CD14-positive monocyte (primary cell): ENCODE results near the gene SIMC1. TPM values are rescaled to one million over a fixed set of nuclear protein-coding genes. Genes with fewer than 3 reads are reported as not detected.
"Not testable (repeated sequence)": the region's sequence is repeated elsewhere in the genome, so short reads cannot be mapped to it uniquely, and the experiment has no call there.

Experiments
- DNase-seq, 3 donors: peaks; one replicate each; pipeline ENCODE4 v3.0.0-alpha.2; 2011 to 2022
- H2AFZ ChIP-seq: 2 replicates; pipeline ENCODE4 v1.6.0; 2012; ENCODE audit warnings: mild to moderate bottlenecking, low read depth, low read length, inconsistent platforms; ENCODE audit not compliant: insufficient read depth, poor library complexity, severe bottlenecking
- H3K27ac ChIP-seq, 2 donors: 1 replicate in 1 of 2; 2 replicates in 1 of 2; pipeline ENCODE4 v1.5.1; 2012 to 2013; ENCODE audit warnings: low read length in 2 of 2, control low read depth in 1 of 2, inconsistent platforms in 1 of 2, low read depth in 1 of 2, mild to moderate bottlenecking in 1 of 2
- H3K27me3 ChIP-seq, 2 donors: one replicate each; pipeline versions ENCODE4 v1.6.0 to v1.6.1; 2011 to 2013; ENCODE audit warnings: low read length in 2 of 2; ENCODE audit not compliant: control insufficient read depth in 2 of 2, insufficient read depth in 2 of 2
- H3K36me3 ChIP-seq, 2 donors: replicated peaks in 1 of 2; 1 replicate in 1 of 2; 2 replicates in 1 of 2; pipeline versions ENCODE4 v1.5.1 to v1.6.1; 2012 to 2013; ENCODE audit warnings: low read length in 2 of 2, control low read depth in 1 of 2, inconsistent platforms in 1 of 2, mild to moderate bottlenecking in 1 of 2; ENCODE audit not compliant: insufficient read depth in 2 of 2, control insufficient read depth in 1 of 2
- H3K4me1 ChIP-seq, 2 donors: 1 replicate in 1 of 2; 2 replicates in 1 of 2; pipeline versions ENCODE4 v1.5.1 to v1.6.1; 2012 to 2013; ENCODE audit warnings: low read length in 2 of 2, control low read depth in 1 of 2, inconsistent platforms in 1 of 2, mild to moderate bottlenecking in 1 of 2, moderate library complexity in 1 of 2; ENCODE audit not compliant: insufficient read depth in 2 of 2, control insufficient read depth in 1 of 2
- H3K4me2 ChIP-seq: replicated peaks from 2 replicates; pipeline ENCODE3; 2012; ENCODE audit warnings: low read length, moderate library complexity, mild to moderate bottlenecking; ENCODE audit not compliant: poor library complexity, severe bottlenecking; ENCODE audit errors: extremely low read depth
- H3K4me3 ChIP-seq, 3 experiments: fragments of 200-600 bp in 1 of 3; sonication (generic) in 1 of 3; replicated peaks in 1 of 3; 1 replicate in 2 of 3; 2 replicates in 1 of 3; pipeline ENCODE4 v1.5.1; 2011 to 2013; ENCODE audit warnings: low read length in 3 of 3, mild to moderate bottlenecking in 3 of 3, control low read depth in 2 of 3, low read depth in 2 of 3, inconsistent platforms in 1 of 3, moderate library complexity in 1 of 3
- H3K79me2 ChIP-seq: 2 replicates; pipeline ENCODE4 v1.6.0; 2012; ENCODE audit warnings: mild to moderate bottlenecking, control low read depth, inconsistent platforms, low read length, moderate library complexity; ENCODE audit not compliant: insufficient read depth
- H3K9ac ChIP-seq: 2 replicates; pipeline ENCODE4 v1.6.0; 2017; ENCODE audit warnings: low read length, mild to moderate bottlenecking; ENCODE audit not compliant: insufficient read depth, poor library complexity, severe bottlenecking
- H3K9me3 ChIP-seq, 2 donors: replicated peaks in 1 of 2; 1 replicate in 1 of 2; 2 replicates in 1 of 2; pipeline versions ENCODE4 v1.5.1 to v1.6.1; 2012 to 2013; ENCODE audit warnings: low read length in 2 of 2, control low read depth in 1 of 2; ENCODE audit not compliant: control insufficient read depth in 1 of 2, insufficient read depth in 1 of 2
- H4K20me1 ChIP-seq: 2 replicates; pipeline ENCODE4 v1.6.0; 2012; ENCODE audit warnings: mild to moderate bottlenecking, low read length, control low read depth, moderate library complexity; ENCODE audit not compliant: insufficient read depth
- H3K27ac Mint-ChIP-seq, 7 donors: one replicate each; pipeline ENCODE4 v1.8.0; 2020; ENCODE audit warnings: mild to moderate bottlenecking in 7 of 7, mixed read lengths in 7 of 7, moderate library complexity in 6 of 7, inconsistent platforms in 2 of 7
- H3K27me3 Mint-ChIP-seq, 3 donors: one replicate each; pipeline ENCODE4 v1.8.0; 2021 to 2022; ENCODE audit warnings: low read depth in 3 of 3, mild to moderate bottlenecking in 3 of 3, mixed read lengths in 3 of 3, moderate library complexity in 3 of 3, inconsistent platforms in 1 of 3
- H3K36me3 Mint-ChIP-seq, 2 donors: one replicate each; pipeline ENCODE4 v1.8.0; 2020; ENCODE audit warnings: mixed read lengths in 2 of 2, inconsistent platforms in 1 of 2, mild to moderate bottlenecking in 1 of 2
- H3K4me1 Mint-ChIP-seq: one replicate; pipeline ENCODE4 v1.8.0; 2020; ENCODE audit warnings: mild to moderate bottlenecking, mixed read lengths
- H3K4me3 Mint-ChIP-seq, 2 donors: one replicate each; pipeline ENCODE4 v1.8.0; 2020; ENCODE audit warnings: mild to moderate bottlenecking in 2 of 2, mixed read lengths in 2 of 2, moderate library complexity in 1 of 2
- H3K9me3 Mint-ChIP-seq, 7 donors: one replicate each; pipeline ENCODE4 v1.8.0; 2020 to 2022; ENCODE audit warnings: mixed read lengths in 7 of 7, mild to moderate bottlenecking in 6 of 7, moderate library complexity in 6 of 7, inconsistent platforms in 2 of 7
- CTCF ChIP-seq: fragments of 200-600 bp; IDR thresholded peaks from one replicate; pipeline ENCODE4 v1.8.0; 2022; ENCODE audit warnings: antibody characterized with exemption, mild to moderate bottlenecking
- WGBS: methylation state at CpG from one replicate; pipeline ENCODE4 v1.1.5; 2013; ENCODE audit warnings: missing lambda C conversion rate; ENCODE audit not compliant: insufficient coverage; 5-methylcytosine and 5-hydroxymethylcytosine counted together
- intact Hi-C, 2 donors: fragments of 100-400 bp; cut with micrococcal nuclease; formaldehyde crosslinking; loops; one replicate each; pipeline versions ENCODE4 v1.15.0 to v1.15.1; 2023
- polyA plus RNA-seq, 3 donors: library from polyadenylated mRNA; depleted of rRNA in 1 of 3; unstranded in 2 of 3; stranded (reverse) in 1 of 3; fragments of 300-500 nt in 2 of 3; fragments of >200 nt in 1 of 3; fragmentation: Illumina TruSeq in 2 of 3; gene quantifications; 1 replicate in 2 of 3; 2 replicates in 1 of 3; pipeline ENCODE4 v1.2.3, GENCODE V29; 2012 to 2021

Gene SIMC1
- polyA plus RNA-seq, 3 donors, result 2.3 to 8.4 (median 3.7) TPM

- Mint-ChIP-seq H3K9me3 (peaks cover 0 to 4% (median 2%) of the 10 kb centered on the region in 7 donors), H3K36me3 (no peaks in the 10 kb centered on the region), H3K27ac (no peak overlapping the region), H3K27me3 (peaks cover 27 to 48% (median 34%) of the 10 kb centered on the region in 3 donors), H3K4me3 (no peak overlapping the region), H3K4me1 (no peaks in the 10 kb centered on the region)
- H4K20me1 ChIP-seq, result no peaks in the 10 kb centered on the region
- intact Hi-C loops, result no loop called here
- no peak overlapping the region for H2AFZ ChIP-seq
- no peak overlapping the region for H3K4me2 ChIP-seq
- no peak for DNase-seq
- no peaks in the 10 kb centered on the region for H3K36me3 ChIP-seq
- TF ChIP-seq CTCF, result no peak
- H3K9ac ChIP-seq, result no peak overlapping the region
- peaks cover 0 to 3% of the 10 kb centered on the region in 2 donors for H3K9me3 ChIP-seq
- no peaks in the 10 kb centered on the region for H3K4me1 ChIP-seq
- no peaks in the 10 kb centered on the region for H3K79me2 ChIP-seq
- H3K4me3 ChIP-seq, result no peak overlapping the region
- WGBS, result no CpG with 5 or more reads among the region's 8 CpGs
- no peak overlapping the region for H3K27ac ChIP-seq
- peaks cover 6 to 31% of the 10 kb centered on the region in 2 donors for H3K27me3 ChIP-seq
Measured at GRCh38 chr5:176201811-176202210, 36.4 kb upstream of the SIMC1 start.

- H3K4me1 Mint-ChIP-seq, result no peaks in the 10 kb centered on the region
- H3K27ac Mint-ChIP-seq, result no peak overlapping the region
- no peaks in the 10 kb centered on the region for H4K20me1 ChIP-seq
- H3K9ac ChIP-seq, result no peak overlapping the region
- no peaks in the 10 kb centered on the region for H3K79me2 ChIP-seq
- no peaks in the 10 kb centered on the region for H3K36me3 ChIP-seq
- intact Hi-C loops, result no loop called here
- no peak overlapping the region for H3K4me3 ChIP-seq
- no peak overlapping the region for H3K4me3 Mint-ChIP-seq
- peaks cover 0 to 8% of the 10 kb centered on the region in 2 donors for H3K9me3 ChIP-seq
- no peaks in the 10 kb centered on the region for H3K36me3 Mint-ChIP-seq
- H2AFZ ChIP-seq, result no peak overlapping the region
- H3K27me3 ChIP-seq, result peaks cover 6 to 20% of the 10 kb centered on the region in 2 donors
- WGBS, result 91% methylated on average over 6 of the region's 8 CpGs
- H3K9me3 Mint-ChIP-seq, result peaks cover 2 to 9% (median 5%) of the 10 kb centered on the region in 7 donors
- H3K4me2 ChIP-seq, result no peak overlapping the region
- no peak for TF ChIP-seq CTCF
- no peaks in the 10 kb centered on the region for H3K4me1 ChIP-seq
- peaks cover 21 to 39% (median 23%) of the 10 kb centered on the region in 3 donors for H3K27me3 Mint-ChIP-seq
- no peak overlapping the region for H3K27ac ChIP-seq
- no peak for DNase-seq
Measured at GRCh38 chr5:176203086-176203485, 35.1 kb upstream of the SIMC1 start.

GRCh38 chr5:176203535-176203934, 34.7 kb upstream of the SIMC1 start:
- H3K36me3 Mint-ChIP-seq, H3K4me3 ChIP-seq, H3K79me2 ChIP-seq, DNase-seq, intact Hi-C loops, H3K27ac Mint-ChIP-seq, H3K4me1 Mint-ChIP-seq, H3K4me3 Mint-ChIP-seq, H3K9ac ChIP-seq, H3K27ac ChIP-seq, H4K20me1 ChIP-seq, H3K4me1 ChIP-seq, H3K4me2 ChIP-seq, H3K36me3 ChIP-seq, H2AFZ ChIP-seq: not testable (repeated sequence)
- Histone ChIP-seq H3K27me3 (peaks cover 5 to 19% of the 10 kb centered on the region in 2 donors), H3K9me3 (peaks cover 0 to 13% of the 10 kb centered on the region in 2 donors)
- WGBS, result no CpG with 5 or more reads among the region's 10 CpGs
- Mint-ChIP-seq H3K27me3 (peaks cover 17 to 38% (median 21%) of the 10 kb centered on the region in 3 donors), H3K9me3 (peaks cover 2 to 10% (median 7%) of the 10 kb centered on the region in 7 donors)
